ENCODE measurements around the gene ACTR6.
"Not testable (repeated sequence)": the region's sequence is repeated elsewhere in the genome, so short reads cannot be mapped to it uniquely, and the experiment has no call there.

The ACTR6 gene

GRCh38 chr12:100200463-100201181, at the start of gene ACTR6:
Gene ACTR6, plus strand, starts transcription at chr12:100200815. Its CDS starts 37 bp downstream, at chr12:100200852.
- DNase-seq: peak; percentile 96 to 97

GRCh38 chr12:100151769-100152168, 48.8 kb upstream of the ACTR6 start:
- no peak for DNase-seq

GRCh38 chr12:100153131-100153530, 47.5 kb upstream of the ACTR6 start:
- no peak for DNase-seq

GRCh38 chr12:100154474-100155247, 46.0 kb upstream of the ACTR6 start:
- DNase-seq: peak; percentile 87

- no peak for DNase-seq
Observed at GRCh38 chr12:100156731-100157426, 43.7 kb upstream of the ACTR6 start.

GRCh38 chr12:100157427-100157821, 43.2 kb upstream of the ACTR6 start:
- DNase-seq: no peak

GRCh38 chr12:100158535-100158934, 42.1 kb upstream of the ACTR6 start:
- no peak for DNase-seq

GRCh38 chr12:100159391-100160104, 41.1 kb upstream of the ACTR6 start:
- no peak for DNase-seq

- peak; percentile 71 to 79 for DNase-seq
Observed at GRCh38 chr12:100163416-100164152, 37.0 kb upstream of the ACTR6 start.

GRCh38 chr12:100164153-100164704, 36.4 kb upstream of the ACTR6 start:
- no peak for DNase-seq

GRCh38 chr12:100165356-100165755, 35.3 kb upstream of the ACTR6 start:
- DNase-seq: no peak

- no peak for DNase-seq
Observed at GRCh38 chr12:100166232-100166631, 34.4 kb upstream of the ACTR6 start.

- no peak for DNase-seq
Observed at GRCh38 chr12:100168562-100168961, 32.1 kb upstream of the ACTR6 start.

GRCh38 chr12:100169345-100169744, 31.3 kb upstream of the ACTR6 start:
- DNase-seq: no peak

- DNase-seq: no peak
Observed at GRCh38 chr12:100170313-100170858, 30.2 kb upstream of the ACTR6 start.

- DNase-seq: no peak
Observed at GRCh38 chr12:100171248-100171647, 29.4 kb upstream of the ACTR6 start.

GRCh38 chr12:100173111-100173510, 27.5 kb upstream of the ACTR6 start:
- no peak for DNase-seq

- no peak for DNase-seq
Observed at GRCh38 chr12:100174495-100174894, 26.1 kb upstream of the ACTR6 start.

GRCh38 chr12:100176493-100176892, 24.1 kb upstream of the ACTR6 start:
- not testable (repeated sequence) for DNase-seq

GRCh38 chr12:100179252-100179651, 21.4 kb upstream of the ACTR6 start:
- DNase-seq: no peak

- no peak for DNase-seq
Observed at GRCh38 chr12:100184549-100185145, 16.0 kb upstream of the ACTR6 start.

All from activated T-cell treated with anti-CD3 and anti-CD28 coated beads, Interleukin-2, amount 50 U/mL, for 48 hours (primary cell).